Posterior vena cava (tissue), 2 donors: Measurements from ENCODE around the gene CDKN1B. TPM values are rescaled to one million over a fixed set of nuclear protein-coding genes. Genes with fewer than 3 reads are reported as not detected.

ENCODE experiments used
- DNase-seq: peaks from one replicate; pipeline ENCODE4 v3.0.0-alpha.2; 2020; ENCODE audit warnings: low spot score
- intact Hi-C, 2 donors: fragments of 100-400 bp; cut with DNase I; formaldehyde crosslinking; loops; one replicate each; pipeline versions ENCODE4 v1.14.1 to v1.14.2; 2022 to 2023
- long read RNA-seq, 2 donors: library from polyadenylated mRNA; unstranded; transcript quantifications; one replicate each; pipeline ENCODE4 v2.0.0, GENCODE V29; 2020 to 2021
- total RNA-seq, 2 donors: library from RNA; stranded (reverse); fragmentation: NEBNext Ultra II Directional; extraction: Animal tissue kit (Norgen Biotek cat#: 25700); gene quantifications; one replicate each; pipeline ENCODE4 v1.2.1, GENCODE V29; 2021
- donor health status: DM: yes; HTN: yes; CAD: no.
- donor health status: DM: yes; HTN: yes; CAD: no.

The CDKN1B gene
- total RNA-seq: 10 to 100 TPM; 27.5 to 33.1 TPM
- long read RNA-seq, donor 1, partial matches to known transcripts: 0 of 2 reads
- long read RNA-seq, donor 1, other reads (novel, unspliced or antisense): 1 of 2 reads
- long read RNA-seq, donor 2, transcript CDKN1B-201 (3 exons, 2,657 nt): major isoform, 5 of 6 reads
- long read RNA-seq, donor 2, partial matches to known transcripts: 1 of 6 reads
- long read RNA-seq, donor 2, other reads (novel, unspliced or antisense): 0 of 6 reads

GRCh38 chr12:12716793-12717585, at the start of gene CDKN1B:
TSS of gene CDKN1B (plus strand) at chr12:12717368. CDS start at chr12:12717840, 472 bp downstream.
- DNase-seq: peak; percentile 97
- intact Hi-C loops: no loop called here

- intact Hi-C loops: no loop called here
- no peak for DNase-seq
Measured at GRCh38 chr12:12668005-12668404, 49.2 kb upstream of the CDKN1B start.

- no peak for DNase-seq
- intact Hi-C loops: no loop called here
Measured at GRCh38 chr12:12669020-12669419, 48.1 kb upstream of the CDKN1B start.

- no peak for DNase-seq
- intact Hi-C loops: no loop called here
Measured at GRCh38 chr12:12671850-12672660, 45.1 kb upstream of the CDKN1B start.

- intact Hi-C loops: no loop called here
- no peak for DNase-seq
Measured at GRCh38 chr12:12673296-12673695, 43.9 kb upstream of the CDKN1B start.

- intact Hi-C loops: no loop called here
- no peak for DNase-seq
Measured at GRCh38 chr12:12676605-12677004, 40.6 kb upstream of the CDKN1B start.

GRCh38 chr12:12681061-12681765, 36.0 kb upstream of the CDKN1B start:
- no peak for DNase-seq
- intact Hi-C loops: no loop called here

- intact Hi-C loops: no loop called here
- DNase-seq: no peak
Measured at GRCh38 chr12:12682284-12682683, 34.9 kb upstream of the CDKN1B start.

GRCh38 chr12:12683136-12683697, 34.0 kb upstream of the CDKN1B start:
- DNase-seq: no peak
- intact Hi-C loops: no loop called here

GRCh38 chr12:12683725-12684124, 33.4 kb upstream of the CDKN1B start:
- intact Hi-C loops: no loop called here

GRCh38 chr12:12684375-12685106, 32.6 kb upstream of the CDKN1B start:
- intact Hi-C loops: no loop called here
- no peak for DNase-seq

More at GRCh38 chr12:12683725-12684124, 33.4 kb upstream of the CDKN1B start:
- no peak for DNase-seq

GRCh38 chr12:12685305-12685704, 31.9 kb upstream of the CDKN1B start:
- intact Hi-C loops: no loop called here
- no peak for DNase-seq

GRCh38 chr12:12686472-12686871, 30.7 kb upstream of the CDKN1B start:
- intact Hi-C loops: no loop called here
- DNase-seq: no peak

- DNase-seq: no peak
- intact Hi-C loops: no loop called here
Measured at GRCh38 chr12:12686925-12687324, 30.2 kb upstream of the CDKN1B start.

GRCh38 chr12:12689647-12690300, 27.4 kb upstream of the CDKN1B start:
- intact Hi-C loops: no loop called here
- no peak for DNase-seq

- DNase-seq: no peak
- intact Hi-C loops: no loop called here
Measured at GRCh38 chr12:12691549-12691948, 25.6 kb upstream of the CDKN1B start.

- intact Hi-C loops: no loop called here
- no peak for DNase-seq
Measured at GRCh38 chr12:12693111-12693671, 24.0 kb upstream of the CDKN1B start.
